WTC11 (cell line): Measurements from ENCODE around the gene PLPP7. TPM values are rescaled to one million over a fixed set of nuclear protein-coding genes. Genes with fewer than 3 reads are reported as not detected.

Source experiments
- ATAC-seq: fragments of 200-7000 bp; cut with Tn5 transposase; 2 replicates; pipeline ENCODE4 v1.10.0; 2021; ENCODE audit warnings: mild to moderate bottlenecking, moderate library complexity
- CTCF ChIA-PET: fragments of 300-600 bp; sonication (Branson Sonifier 250); formaldehyde crosslinking; loops from one replicate; lab custom pipeline; 2021; ENCODE audit warnings: antibody characterized with exemption; lab: Charles Lee
- POLR2A ChIA-PET: fragments of 350-600 bp; sonication (Branson Sonifier 250); formaldehyde crosslinking; loops from one replicate; lab custom pipeline; 2021; ENCODE audit warnings: antibody characterized with exemption; lab: Charles Lee
- DNase-seq: peaks from one replicate; pipeline ENCODE4 v3.0.0; 2021; ENCODE audit warnings: low spot score
- H3K27ac Mint-ChIP-seq: 2 replicates; pipeline ENCODE4 v1.8.0; 2021; ENCODE audit warnings: mixed read lengths
- H3K27me3 Mint-ChIP-seq: 2 replicates; pipeline ENCODE4 v1.8.0; 2021; ENCODE audit warnings: low read depth, mild to moderate bottlenecking, moderate library complexity, mixed read lengths
- H3K36me3 Mint-ChIP-seq: 2 replicates; pipeline ENCODE4 v1.8.0; 2021; ENCODE audit warnings: mixed read lengths
- H3K4me1 Mint-ChIP-seq: 2 replicates; pipeline ENCODE4 v1.8.0; 2022; ENCODE audit warnings: mixed read lengths
- H3K4me3 Mint-ChIP-seq: 2 replicates; pipeline ENCODE4 v1.8.0; 2021; ENCODE audit warnings: mild to moderate bottlenecking, moderate library complexity, mixed read lengths
- H3K9me3 Mint-ChIP-seq: 2 replicates; pipeline ENCODE4 v1.8.0; 2021; ENCODE audit warnings: mixed read lengths
- ATF1 ChIP-seq: sonication (generic); formaldehyde crosslinking; IDR thresholded peaks from 2 replicates; pipeline ENCODE4 v1.8.1; 2023; ENCODE audit warnings: mild to moderate bottlenecking, moderate library complexity, missing genetic modification reagents
- ATF2 ChIP-seq: sonication (generic); formaldehyde crosslinking; IDR thresholded peaks from 2 replicates; pipeline ENCODE4 v1.8.1; 2022; ENCODE audit warnings: low read depth, missing genetic modification reagents, borderline replicate concordance
- ETV6 ChIP-seq: sonication (generic); formaldehyde crosslinking; IDR thresholded peaks from 2 replicates; pipeline ENCODE4 v1.8.1; 2022; ENCODE audit warnings: mild to moderate bottlenecking, missing genetic modification reagents
- MLX ChIP-seq: sonication (generic); formaldehyde crosslinking; IDR thresholded peaks from 2 replicates; pipeline ENCODE4 v1.8.1; 2023; ENCODE audit warnings: mild to moderate bottlenecking, missing genetic modification reagents, moderate library complexity
- NFE2L1 ChIP-seq: sonication (generic); formaldehyde crosslinking; IDR thresholded peaks from 2 replicates; pipeline ENCODE4 v1.8.1; 2023; ENCODE audit warnings: missing genetic modification reagents
- SMAD4 ChIP-seq: sonication (generic); formaldehyde crosslinking; IDR thresholded peaks from 2 replicates; pipeline ENCODE4 v1.8.0; 2022; ENCODE audit warnings: mild to moderate bottlenecking, missing genetic modification reagents
- USF2 ChIP-seq: sonication (generic); formaldehyde crosslinking; IDR thresholded peaks from 2 replicates; pipeline ENCODE4 v1.8.1; 2023; ENCODE audit warnings: mild to moderate bottlenecking, missing genetic modification reagents, moderate library complexity
- ZNF263 ChIP-seq: sonication (generic); formaldehyde crosslinking; IDR thresholded peaks from 2 replicates; pipeline ENCODE4 v1.8.1; 2022; ENCODE audit warnings: low read depth, mild to moderate bottlenecking, moderate library complexity, missing genetic modification reagents
- ZNF281 ChIP-seq: sonication (generic); formaldehyde crosslinking; IDR thresholded peaks from 2 replicates; pipeline ENCODE4 v1.8.0; 2023; ENCODE audit warnings: mild to moderate bottlenecking, missing genetic modification reagents
- ZNF416 ChIP-seq: fragments of 250-450 bp; sonication (Bioruptor Pico); IDR thresholded peaks from 2 replicates; pipeline ENCODE4 v1.9.0; 2021; ENCODE audit warnings: mild to moderate bottlenecking, inconsistent platforms
- total RNA-seq: library from RNA; stranded (reverse); gene quantifications from 3 replicates; pipeline ENCODE4 v1.2.3, GENCODE V29; 2021
- TF ChIP-seq, protein P1 (sequence below): fragments of 250-450 bp; sonication (Bioruptor Pico); IDR thresholded peaks from 2 replicates; pipeline ENCODE4 v1.9.0; 2021; ENCODE audit warnings: mild to moderate bottlenecking
- TF ChIP-seq, protein P2 (sequence below): sonication (generic); formaldehyde crosslinking; IDR thresholded peaks from 2 replicates; pipeline ENCODE4 v1.8.0; 2023; ENCODE audit warnings: missing genetic modification reagents, mild to moderate bottlenecking, borderline replicate concordance

Gene PLPP7
- total RNA-seq, 1 experiment from 2014 or later = 4.2 TPM

DNA sequence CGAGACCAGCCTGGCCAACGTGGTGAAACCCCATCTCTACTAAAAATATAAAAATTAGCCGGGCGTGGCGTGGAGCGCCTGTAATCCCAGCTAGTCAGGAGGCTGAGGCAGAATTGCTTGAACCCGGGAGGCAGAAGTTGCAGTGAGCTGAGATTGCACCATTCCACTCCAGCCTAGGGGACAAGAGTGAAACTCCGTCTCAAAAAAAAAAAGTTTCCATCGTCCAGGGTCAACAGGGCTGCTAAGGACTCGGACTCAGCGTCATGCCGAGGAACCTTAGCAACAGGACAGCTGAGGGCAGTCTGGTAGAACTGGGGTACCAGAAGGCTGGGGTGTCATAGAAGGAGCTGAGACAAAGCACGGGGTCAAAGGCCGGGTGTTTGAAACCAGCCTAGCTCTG is 34.9 kb upstream of the PLPP7 start (continued):
- TF ChIP-seq ETV6 (no peak), USF2 (no peak), MLX (CRISPR knock-in tag) (no peak), ZNF281 (CRISPR knock-in tag) (no peak)
- TF ChIP-seq, protein P1, sequence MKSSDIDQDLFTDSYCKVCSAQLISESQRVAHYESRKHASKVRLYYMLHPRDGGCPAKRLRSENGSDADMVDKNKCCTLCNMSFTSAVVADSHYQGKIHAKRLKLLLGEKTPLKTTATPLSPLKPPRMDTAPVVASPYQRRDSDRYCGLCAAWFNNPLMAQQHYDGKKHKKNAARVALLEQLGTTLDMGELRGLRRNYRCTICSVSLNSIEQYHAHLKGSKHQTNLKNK (CRISPR knock-in tag) = no peak

- Mint-ChIP-seq H3K27ac (peak overlapping the region; percentile 74; the same call in 1 of the 2 replicates), H3K4me1 (peaks cover 9% of the 10 kb centered on the region), H3K36me3 (no peaks in the 10 kb centered on the region), H3K27me3 (no peaks in the 10 kb centered on the region), H3K9me3 (no peaks in the 10 kb centered on the region), H3K4me3 (no peak overlapping the region)
- CTCF ChIA-PET = interaction anchor here (0.7 to 3.2 kb wide), 8 partner anchors 20 to 291 kb away, joined by 3 to 51 read pairs (median 4); partner anchors contain the start of gene FAM78A
- POLR2A ChIA-PET = interaction anchor here (0.6 kb wide), 1 partner anchor 297 kb away, joined by 3 read pairs; no protein-coding TSS in a partner anchor
- TF ChIP-seq ZNF263 (CRISPR knock-in tag) (no peak), ATF2 (CRISPR knock-in tag) (no peak), ATF1 (CRISPR knock-in tag) (no peak), ZNF416 (CRISPR knock-in tag) (no peak), NFE2L1 (CRISPR knock-in tag) (no peak), SMAD4 (no peak)
- TF ChIP-seq, protein P2, sequence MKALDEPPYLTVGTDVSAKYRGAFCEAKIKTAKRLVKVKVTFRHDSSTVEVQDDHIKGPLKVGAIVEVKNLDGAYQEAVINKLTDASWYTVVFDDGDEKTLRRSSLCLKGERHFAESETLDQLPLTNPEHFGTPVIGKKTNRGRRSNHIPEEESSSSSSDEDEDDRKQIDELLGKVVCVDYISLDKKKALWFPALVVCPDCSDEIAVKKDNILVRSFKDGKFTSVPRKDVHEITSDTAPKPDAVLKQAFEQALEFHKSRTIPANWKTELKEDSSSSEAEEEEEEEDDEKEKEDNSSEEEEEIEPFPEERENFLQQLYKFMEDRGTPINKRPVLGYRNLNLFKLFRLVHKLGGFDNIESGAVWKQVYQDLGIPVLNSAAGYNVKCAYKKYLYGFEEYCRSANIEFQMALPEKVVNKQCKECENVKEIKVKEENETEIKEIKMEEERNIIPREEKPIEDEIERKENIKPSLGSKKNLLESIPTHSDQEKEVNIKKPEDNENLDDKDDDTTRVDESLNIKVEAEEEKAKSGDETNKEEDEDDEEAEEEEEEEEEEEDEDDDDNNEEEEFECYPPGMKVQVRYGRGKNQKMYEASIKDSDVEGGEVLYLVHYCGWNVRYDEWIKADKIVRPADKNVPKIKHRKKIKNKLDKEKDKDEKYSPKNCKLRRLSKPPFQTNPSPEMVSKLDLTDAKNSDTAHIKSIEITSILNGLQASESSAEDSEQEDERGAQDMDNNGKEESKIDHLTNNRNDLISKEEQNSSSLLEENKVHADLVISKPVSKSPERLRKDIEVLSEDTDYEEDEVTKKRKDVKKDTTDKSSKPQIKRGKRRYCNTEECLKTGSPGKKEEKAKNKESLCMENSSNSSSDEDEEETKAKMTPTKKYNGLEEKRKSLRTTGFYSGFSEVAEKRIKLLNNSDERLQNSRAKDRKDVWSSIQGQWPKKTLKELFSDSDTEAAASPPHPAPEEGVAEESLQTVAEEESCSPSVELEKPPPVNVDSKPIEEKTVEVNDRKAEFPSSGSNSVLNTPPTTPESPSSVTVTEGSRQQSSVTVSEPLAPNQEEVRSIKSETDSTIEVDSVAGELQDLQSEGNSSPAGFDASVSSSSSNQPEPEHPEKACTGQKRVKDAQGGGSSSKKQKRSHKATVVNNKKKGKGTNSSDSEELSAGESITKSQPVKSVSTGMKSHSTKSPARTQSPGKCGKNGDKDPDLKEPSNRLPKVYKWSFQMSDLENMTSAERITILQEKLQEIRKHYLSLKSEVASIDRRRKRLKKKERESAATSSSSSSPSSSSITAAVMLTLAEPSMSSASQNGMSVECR (CRISPR knock-in tag) = no peak
- ATAC-seq = no peak; the same call in 1 of the 2 replicates
- no peak for DNase-seq
Measured at GRCh38 chr9:131255676-131256197, 33.8 kb upstream of the PLPP7 start.
